ENCODE measurements around the gene SLC38A3.

The SLC38A3 gene

GRCh38 chr3:50264964-50265485 is 60.0 kb downstream of the SLC38A3 start:
- Mint-ChIP-seq H3K36me3 (peaks cover 39% of the 10 kb centered on the region), H3K4me1 (no peaks in the 10 kb centered on the region), H3K4me3 (no peak overlapping the region), H3K9me3 (no peaks in the 10 kb centered on the region), H3K27ac (no peak overlapping the region)
- no peak for DNase-seq (ENCODE audit: low spot score in 2 of 2)
- no peak for ATAC-seq

- Mint-ChIP-seq H3K4me1 (no peaks in the 10 kb centered on the region), H3K27ac (no peak overlapping the region), H3K4me3 (no peak overlapping the region), H3K9me3 (no peaks in the 10 kb centered on the region), H3K36me3 (peaks cover 34% of the 10 kb centered on the region)
- ATAC-seq (no peak), DNase-seq (ENCODE audit: low spot score in 2 of 2) (no peak)
These were observed 60.5 kb downstream of the SLC38A3 start for GRCh38 chr3:50265571-50265970.

- no peak overlapping the region for H3K27ac Mint-ChIP-seq
- ATAC-seq (no peak), DNase-seq (ENCODE audit: low spot score in 2 of 2) (no peak)
- H3K36me3 Mint-ChIP-seq = peaks cover 29% of the 10 kb centered on the region
- H3K9me3 Mint-ChIP-seq = no peaks in the 10 kb centered on the region
- H3K4me3 Mint-ChIP-seq = no peak overlapping the region
- H3K4me1 Mint-ChIP-seq = no peaks in the 10 kb centered on the region
These were observed 60.9 kb downstream of the SLC38A3 start for GRCh38 chr3:50266017-50266416.

- H3K27ac Mint-ChIP-seq = no peak overlapping the region
- peaks cover 6% of the 10 kb centered on the region for H3K4me1 Mint-ChIP-seq
- no peak overlapping the region for H3K4me3 Mint-ChIP-seq
- DNase-seq (ENCODE audit: low spot score in 2 of 2) = no peak
- H3K36me3 Mint-ChIP-seq = peaks cover 23% of the 10 kb centered on the region
- ATAC-seq = no peak
- H3K9me3 Mint-ChIP-seq = no peaks in the 10 kb centered on the region
These were observed 61.8 kb downstream of the SLC38A3 start for GRCh38 chr3:50266836-50267235.

GRCh38 chr3:50267280-50267913 is 62.3 kb downstream of the SLC38A3 start:
- H3K4me3 Mint-ChIP-seq = no peak overlapping the region
- H3K4me1 Mint-ChIP-seq = peaks cover 6% of the 10 kb centered on the region
- no peaks in the 10 kb centered on the region for H3K9me3 Mint-ChIP-seq
- ATAC-seq (no peak), DNase-seq (ENCODE audit: low spot score in 2 of 2) (no peak)
- no peak overlapping the region for H3K27ac Mint-ChIP-seq
- H3K36me3 Mint-ChIP-seq = peaks cover 17% of the 10 kb centered on the region

GRCh38 chr3:50268276-50268675 is 63.2 kb downstream of the SLC38A3 start:
- ATAC-seq (no peak), DNase-seq (ENCODE audit: low spot score in 2 of 2) (no peak)
- no peak overlapping the region for H3K27ac Mint-ChIP-seq
- H3K36me3 Mint-ChIP-seq = peaks cover 10% of the 10 kb centered on the region
- peaks cover 12% of the 10 kb centered on the region for H3K4me1 Mint-ChIP-seq
- H3K4me3 Mint-ChIP-seq = no peak overlapping the region
- no peaks in the 10 kb centered on the region for H3K9me3 Mint-ChIP-seq

GRCh38 chr3:50268703-50269451 is 63.8 kb downstream of the SLC38A3 start, which contains the start of gene SEMA3B:
Gene SEMA3B, plus strand, starts transcription at chr3:50269147. Its CDS starts 94 bp downstream, at chr3:50269241.
- Mint-ChIP-seq H3K36me3 (peaks cover 4% of the 10 kb centered on the region), H3K9me3 (no peaks in the 10 kb centered on the region), H3K4me1 (peaks cover 15% of the 10 kb centered on the region), H3K27ac (no peak within 1 kb of the TSS), H3K4me3 (no peak within 1 kb of the TSS)
- DNase-seq (ENCODE audit: low spot score in 2 of 2) = no peak
- no peak for ATAC-seq

- Mint-ChIP-seq H3K9me3 (no peaks in the 10 kb centered on the region), H3K27ac (no peak overlapping the region), H3K4me3 (no peak overlapping the region), H3K4me1 (peaks cover 20% of the 10 kb centered on the region), H3K36me3 (peaks cover 6% of the 10 kb centered on the region)
- ATAC-seq (no peak), DNase-seq (ENCODE audit: low spot score in 2 of 2) (no peak)
These were observed 64.4 kb downstream of the SLC38A3 start for GRCh38 chr3:50269460-50269859.

- H3K9me3 Mint-ChIP-seq = no peaks in the 10 kb centered on the region
- H3K36me3 Mint-ChIP-seq = peaks cover 6% of the 10 kb centered on the region
- no peak overlapping the region for H3K27ac Mint-ChIP-seq
- DNase-seq (ENCODE audit: low spot score in 2 of 2) (no peak), ATAC-seq (no peak)
- H3K4me3 Mint-ChIP-seq = no peak overlapping the region
- peaks cover 26% of the 10 kb centered on the region for H3K4me1 Mint-ChIP-seq
These were observed 64.9 kb downstream of the SLC38A3 start for GRCh38 chr3:50269977-50270413.

GRCh38 chr3:50270422-50271224 is 65.6 kb downstream of the SLC38A3 start:
- Mint-ChIP-seq H3K36me3 (peaks cover 6% of the 10 kb centered on the region), H3K27ac (no peak overlapping the region), H3K4me3 (no peak overlapping the region), H3K9me3 (no peaks in the 10 kb centered on the region), H3K4me1 (peaks cover 32% of the 10 kb centered on the region)
- ATAC-seq (no peak), DNase-seq (ENCODE audit: low spot score in 2 of 2) (no peak)

All from stimulated activated effector memory CD8-positive, alpha-beta T cell treated with anti-CD3 and anti-CD28 coated beads, Interleukin-12 subunit alpha, Interleukin-12 subunit beta, amount 100 ng/mL, for 72 hours (primary cell).